ENCODE measurements around the gene CHMP2B. TPM values are rescaled to one million over a fixed set of nuclear protein-coding genes. Genes with fewer than 3 reads are reported as not detected.

Gene CHMP2B
- total RNA-seq, 1 experiment from 2014 or later: 39.3 TPM

- Histone ChIP-seq H3T11ph (ENCODE audit: low read length) (no peak within 1 kb of the TSS), H3K4ac (ENCODE audit: low read depth, low read length) (no peak within 1 kb of the TSS), H2BK120ac (ENCODE audit: low read depth, low read length, poor library complexity, severe bottlenecking) (no peak within 1 kb of the TSS), H3K9ac (ENCODE audit: extremely low read depth, insufficient read length, low read length) (no peak within 1 kb of the TSS), H2AFZ (ENCODE audit: low read length) (no peak within 1 kb of the TSS), H4K91ac (ENCODE audit: insufficient read length, low read depth, low read length) (no peak within 1 kb of the TSS), H4K20me1 (ENCODE audit: control insufficient read depth, insufficient read depth, insufficient read length) (no peaks in the 10 kb centered on the region), H3K27me3 (ENCODE audit: insufficient read depth, low read length) (no peaks in the 10 kb centered on the region), H3K4me1 (ENCODE audit: insufficient read depth, low read length) (no peaks in the 10 kb centered on the region), H3K14ac (ENCODE audit: insufficient read depth, low read length) (no peak within 1 kb of the TSS), H3K9me3 (ENCODE audit: control insufficient read depth, low read depth, low read length) (no peaks in the 10 kb centered on the region), H2BK15ac (ENCODE audit: low read depth, low read length) (no peak within 1 kb of the TSS), H4K5ac (ENCODE audit: insufficient read length, low read depth, low read length) (no peak within 1 kb of the TSS), H3K79me2 (ENCODE audit: insufficient read depth, low read length) (no peaks in the 10 kb centered on the region), H2BK12ac (ENCODE audit: insufficient read length, low read depth, low read length) (no peak within 1 kb of the TSS), H3K56ac (ENCODE audit: insufficient read length, low read depth, low read length) (no peak within 1 kb of the TSS), H2BK5ac (ENCODE audit: insufficient read length, low read length) (no peak within 1 kb of the TSS), H2AK5ac (ENCODE audit: insufficient read length, low read length) (no peak within 1 kb of the TSS), H2BK20ac (ENCODE audit: low read depth, low read length, poor library complexity, severe bottlenecking) (no peak within 1 kb of the TSS), H3K4me2 (ENCODE audit: insufficient read depth, insufficient read length, low read length) (no peak within 1 kb of the TSS), H3K27ac (ENCODE audit: insufficient read length, low read depth, low read length) (no peak within 1 kb of the TSS), H3K23ac (ENCODE audit: insufficient read length, low read depth, low read length) (no peak within 1 kb of the TSS), H3K23me2 (ENCODE audit: insufficient read length, low read depth, low read length, poor library complexity, severe bottlenecking) (no peaks in the 10 kb centered on the region), H3K18ac (ENCODE audit: insufficient read length, low read depth, low read length) (no peak within 1 kb of the TSS), H3K79me1 (ENCODE audit: insufficient read depth, low read depth, low read length, poor library complexity, severe bottlenecking) (no peaks in the 10 kb centered on the region), H4K8ac (replicated peaks; ENCODE audit: insufficient read length, low read depth, low read length) (no peak within 1 kb of the TSS)
- Mint-ChIP-seq H3K36me3 (ENCODE audit: insufficient read depth in 1 of 3, low read depth in 3 of 3) (no peaks in the 10 kb centered on the region), H3K27ac (no peak within 1 kb of the TSS), H3K4me1 (no peaks in the 10 kb centered on the region), H3K27me3 (ENCODE audit: low read depth) (no peaks in the 10 kb centered on the region), H3K9me3 (no peaks in the 10 kb centered on the region), H3K4me3 (no peak within 1 kb of the TSS)
- no CpG with 5 or more reads among the region's 6 CpGs for WGBS (ENCODE audit: extremely low coverage, insufficient read length, low lambda C conversion rate)
- DNase-seq: no peak
- TF ChIP-seq CTCF (conservative IDR thresholded peaks at IDR 0.05): no peak
These were observed 49.4 kb downstream of the CHMP2B start, which contains the start of gene POU1F1 for GRCh38 chr3:87276484-87276883. Gene POU1F1 (minus strand): TSS chr3:87276584. CDS start chr3:87276462, 122 bp downstream.
